Posterior vena cava (tissue), 2 donors: ENCODE data around the gene IKZF2. TPM values are rescaled to one million over a fixed set of nuclear protein-coding genes. Genes with fewer than 3 reads are reported as not detected.

ENCODE experiments used
- DNase-seq: peaks from one replicate; pipeline ENCODE4 v3.0.0-alpha.2; 2020; ENCODE audit warnings: low spot score
- intact Hi-C, 2 donors: fragments of 100-400 bp; cut with DNase I; formaldehyde crosslinking; loops; one replicate each; pipeline versions ENCODE4 v1.14.1 to v1.14.2; 2022 to 2023
- total RNA-seq, 2 donors: library from RNA; stranded (reverse); fragmentation: NEBNext Ultra II Directional; extraction: Animal tissue kit (Norgen Biotek cat#: 25700); gene quantifications; one replicate each; pipeline ENCODE4 v1.2.1, GENCODE V29; 2021
- donor health status: DM: yes; HTN: yes; CAD: no.
- donor health status: DM: yes; HTN: yes; CAD: no.

The IKZF2 gene
- total RNA-seq, 2 donors from 2014 or later: 7.3 to 8.8 TPM

GRCh38 chr2:213107728-213108127, 43.7 kb downstream of the IKZF2 start:
- no peak for DNase-seq
- intact Hi-C loops: no loop called here

GRCh38 chr2:213105212-213105611, 46.2 kb downstream of the IKZF2 start:
- intact Hi-C loops: no loop called here
- no peak for DNase-seq

GRCh38 chr2:213104903-213105202, 46.6 kb downstream of the IKZF2 start:
- intact Hi-C loops: no loop called here
- DNase-seq: no peak

- intact Hi-C loops: no loop called here
- DNase-seq: no peak
These were observed 47.1 kb downstream of the IKZF2 start for GRCh38 chr2:213104092-213104902.

- intact Hi-C loops: no loop called here
- DNase-seq: no peak
These were observed 49.5 kb downstream of the IKZF2 start for GRCh38 chr2:213101692-213102460.

- intact Hi-C loops: no loop called here
- no peak for DNase-seq
These were observed 50.3 kb downstream of the IKZF2 start for GRCh38 chr2:213101109-213101508.

GRCh38 chr2:213098612-213099011, 52.8 kb downstream of the IKZF2 start:
- intact Hi-C loops: no loop called here
- DNase-seq: no peak

GRCh38 chr2:213091765-213092164, 59.6 kb downstream of the IKZF2 start:
- no peak for DNase-seq
- intact Hi-C loops: no loop called here

GRCh38 chr2:213090772-213091171, 60.6 kb downstream of the IKZF2 start:
- intact Hi-C loops: no loop called here
- no peak for DNase-seq

- DNase-seq: no peak
- intact Hi-C loops: no loop called here
These were observed 62.0 kb downstream of the IKZF2 start for GRCh38 chr2:213089438-213089837.

- DNase-seq: no peak
- intact Hi-C loops: no loop called here
These were observed 64.4 kb downstream of the IKZF2 start for GRCh38 chr2:213087040-213087439.

GRCh38 chr2:213086571-213086970, 64.8 kb downstream of the IKZF2 start:
- intact Hi-C loops: no loop called here

GRCh38 chr2:213086050-213086449, 65.4 kb downstream of the IKZF2 start:
- intact Hi-C loops: no loop called here
- DNase-seq: no peak

More at GRCh38 chr2:213086571-213086970, 64.8 kb downstream of the IKZF2 start:
- no peak for DNase-seq

GRCh38 chr2:213085538-213085937, 65.9 kb downstream of the IKZF2 start:
- no peak for DNase-seq
- intact Hi-C loops: no loop called here

GRCh38 chr2:213084261-213084660, 67.2 kb downstream of the IKZF2 start:
- DNase-seq: no peak
- intact Hi-C loops: no loop called here

- DNase-seq: no peak
- intact Hi-C loops: no loop called here
These were observed 70.3 kb downstream of the IKZF2 start for GRCh38 chr2:213080969-213081617.

GRCh38 chr2:213079756-213080155, 71.7 kb downstream of the IKZF2 start:
- intact Hi-C loops: no loop called here
- DNase-seq: no peak

- no peak for DNase-seq
These were observed 72.7 kb downstream of the IKZF2 start for GRCh38 chr2:213078686-213079085.

GRCh38 chr2:213069531-213069930, 81.9 kb downstream of the IKZF2 start:
- intact Hi-C loops: loop anchor here in 1 of 2 donors (10.0 kb wide), 1 partner anchor 945 kb away; no protein-coding TSS in a partner anchor
- DNase-seq: no peak

More at GRCh38 chr2:213078686-213079085, 72.7 kb downstream of the IKZF2 start:
- intact Hi-C loops: no loop called here

- DNase-seq: no peak
- intact Hi-C loops: loop anchor here in 1 of 2 donors (10.0 kb wide), 1 partner anchor 944 kb away; no protein-coding TSS in a partner anchor
These were observed 82.6 kb downstream of the IKZF2 start for GRCh38 chr2:213068676-213069359.
